HG03457 (cell line): ENCODE data around the gene IGF2R.

Source experiments
- ATAC-seq: cut with Tn5 transposase; IDR thresholded peaks from one replicate; pipeline ENCODE4 v1.9.1; 2021; ENCODE audit warnings: moderate number of reproducible peaks; ENCODE audit not compliant: unreplicated experiment

IGF2R gene

DNA sequence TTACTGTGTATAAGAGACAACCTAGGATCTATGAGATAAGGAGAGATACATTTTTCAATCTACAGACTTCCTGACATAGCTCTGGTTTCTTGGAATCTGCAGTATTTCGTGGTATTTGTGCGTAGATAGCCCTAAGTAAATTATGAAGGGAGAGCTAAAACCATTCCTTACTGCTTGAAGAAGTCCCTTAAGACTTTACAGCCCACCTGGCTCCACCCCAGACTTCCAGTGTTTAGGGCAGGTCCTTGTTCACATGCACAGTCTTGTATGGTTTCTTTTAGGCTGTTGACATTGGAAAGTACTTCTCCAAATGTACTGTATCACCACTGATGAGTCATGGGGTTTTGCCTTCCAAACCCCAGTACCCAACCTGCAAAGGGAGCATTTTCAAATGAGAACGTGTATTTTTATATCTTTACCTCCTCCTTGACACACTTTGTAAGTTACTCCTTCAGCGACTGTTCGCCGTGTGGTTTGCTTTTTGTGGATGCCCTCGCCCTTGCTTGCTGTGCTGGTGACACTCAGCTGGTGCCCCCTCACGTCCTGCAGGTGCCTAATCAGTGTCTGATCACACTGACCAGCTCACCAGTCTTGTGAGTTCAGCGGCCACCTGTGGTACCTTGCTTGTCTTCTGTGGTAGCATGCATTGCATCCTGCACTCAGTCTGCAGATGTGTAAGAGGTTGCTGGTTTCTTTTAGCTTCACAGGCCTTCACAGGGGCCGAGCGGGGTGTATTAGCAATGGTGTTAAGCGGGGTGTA is 73.3 kb downstream of the IGF2R start:
- no peak for ATAC-seq

DNA sequence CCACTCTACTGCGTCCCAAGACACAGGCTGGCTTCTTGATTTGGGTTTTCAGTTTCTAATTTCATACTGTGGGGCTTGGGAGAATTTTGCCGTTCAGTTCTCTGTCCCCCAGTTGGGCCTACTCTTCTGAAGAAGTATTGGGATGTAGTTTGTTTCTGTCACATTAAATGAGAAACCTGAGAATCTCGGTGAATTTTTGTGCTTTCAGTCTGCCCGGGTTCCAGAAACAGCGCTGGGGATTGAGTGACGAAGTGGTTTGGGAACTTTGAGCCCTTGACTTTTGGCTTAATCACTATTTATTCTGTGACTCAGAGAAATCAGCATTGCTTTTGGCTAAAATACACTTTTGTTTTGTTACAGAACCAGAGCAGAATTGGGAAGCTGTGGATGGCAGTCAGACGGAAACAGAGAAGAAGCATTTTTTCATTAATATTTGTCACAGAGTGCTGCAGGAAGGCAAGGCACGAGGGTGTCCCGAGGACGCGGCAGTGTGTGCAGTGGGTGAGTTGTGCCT is 74.0 kb downstream of the IGF2R start:
- no peak for ATAC-seq

DNA sequence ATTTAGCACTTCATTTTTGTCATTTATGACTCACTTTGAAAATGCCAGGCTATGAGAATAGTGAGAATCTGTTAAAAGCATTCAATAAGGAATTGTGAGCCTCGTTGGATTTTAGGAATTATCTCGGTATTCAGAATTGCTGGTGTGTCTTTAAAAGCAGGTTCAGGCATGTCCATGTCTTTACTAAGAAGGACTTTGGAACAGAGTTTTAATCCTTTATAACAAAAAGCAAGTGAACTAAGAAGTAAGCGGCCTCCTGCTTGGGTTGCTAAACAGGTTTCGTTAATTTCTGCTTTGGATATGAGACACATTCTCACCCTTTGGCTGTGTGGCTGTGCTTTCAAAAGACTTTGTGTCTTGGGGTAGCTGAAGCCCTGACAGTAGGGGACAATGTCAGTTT is 74.9 kb downstream of the IGF2R start:
- no peak for ATAC-seq

DNA sequence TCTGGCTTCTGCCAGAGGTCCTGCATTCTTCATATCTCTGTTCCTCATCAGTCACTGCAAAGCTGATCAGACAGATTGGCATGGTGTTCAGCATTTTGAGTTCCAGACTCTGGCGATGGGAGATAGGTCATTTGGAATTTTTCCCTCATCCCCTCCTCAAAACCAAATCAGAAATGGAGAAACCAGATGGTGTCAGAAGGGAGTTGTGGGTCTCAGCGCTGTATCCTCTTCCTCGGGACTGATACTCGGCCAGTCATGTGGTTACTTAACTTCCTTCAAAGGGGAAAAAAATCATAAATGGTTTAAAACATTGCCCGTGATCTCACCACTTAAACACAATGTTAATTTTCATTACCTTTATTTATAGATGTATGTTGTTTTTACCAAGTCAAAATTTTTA is 75.8 kb downstream of the IGF2R start:
- no peak for ATAC-seq

DNA sequence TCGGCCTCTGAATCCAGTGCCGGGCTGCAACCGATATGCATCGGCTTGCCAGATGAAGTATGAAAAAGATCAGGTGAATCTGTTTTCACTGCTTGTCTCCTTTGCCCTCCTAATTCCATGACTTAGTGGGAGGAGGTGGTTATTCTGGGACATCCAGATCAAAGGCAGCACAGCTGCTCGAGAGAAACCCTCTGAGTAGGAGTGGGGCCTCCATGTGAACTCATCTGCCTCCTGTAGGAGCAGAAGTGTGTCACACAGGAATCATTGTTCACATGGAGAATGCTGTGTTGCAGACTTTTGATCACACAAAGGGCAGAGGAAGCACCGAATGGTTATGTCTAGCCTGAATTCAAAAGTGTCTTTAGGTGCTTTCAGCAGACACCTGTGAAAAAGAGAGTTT is 79.6 kb downstream of the IGF2R start:
- ATAC-seq = no peak

DNA sequence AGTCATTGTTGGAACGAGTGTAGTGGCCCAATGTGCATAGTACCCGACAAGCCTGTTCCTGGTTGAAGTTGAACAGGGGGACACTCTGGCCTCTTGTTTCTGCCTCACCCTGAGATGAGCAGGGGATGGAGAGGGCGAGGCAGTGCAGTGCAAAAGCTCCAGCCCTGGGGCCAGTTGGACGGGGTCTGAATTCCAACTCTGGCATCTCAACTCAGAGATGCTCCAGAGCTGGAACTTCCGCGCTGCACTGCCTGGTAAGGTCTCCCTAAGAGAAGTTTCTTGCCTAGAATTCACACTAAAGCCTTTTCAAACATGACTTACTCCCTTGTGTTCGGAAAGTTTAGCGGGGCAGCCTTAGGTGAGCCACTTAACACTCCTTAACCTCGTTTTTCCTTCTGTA is 80.5 kb downstream of the IGF2R start:
- ATAC-seq = no peak

DNA sequence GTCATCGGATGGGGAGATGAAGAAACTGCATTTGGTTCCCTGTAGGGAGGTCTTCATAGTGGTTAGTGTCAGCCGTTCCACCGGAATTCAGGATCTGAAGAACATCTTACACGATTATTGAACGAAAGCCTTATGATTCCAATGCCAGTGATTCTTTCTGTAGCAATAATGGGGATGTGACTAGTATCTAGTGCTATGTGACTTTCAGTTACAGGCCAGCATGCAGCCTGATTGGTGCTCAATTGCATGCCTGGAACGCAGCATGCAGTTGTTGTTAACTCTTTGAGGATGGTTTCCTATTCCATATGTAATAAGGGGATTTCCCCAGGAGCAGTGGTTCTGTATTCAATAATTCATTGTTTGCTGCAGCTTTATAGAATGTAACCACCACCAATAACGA is 81.1 kb downstream of the IGF2R start:
- ATAC-seq = no peak

DNA sequence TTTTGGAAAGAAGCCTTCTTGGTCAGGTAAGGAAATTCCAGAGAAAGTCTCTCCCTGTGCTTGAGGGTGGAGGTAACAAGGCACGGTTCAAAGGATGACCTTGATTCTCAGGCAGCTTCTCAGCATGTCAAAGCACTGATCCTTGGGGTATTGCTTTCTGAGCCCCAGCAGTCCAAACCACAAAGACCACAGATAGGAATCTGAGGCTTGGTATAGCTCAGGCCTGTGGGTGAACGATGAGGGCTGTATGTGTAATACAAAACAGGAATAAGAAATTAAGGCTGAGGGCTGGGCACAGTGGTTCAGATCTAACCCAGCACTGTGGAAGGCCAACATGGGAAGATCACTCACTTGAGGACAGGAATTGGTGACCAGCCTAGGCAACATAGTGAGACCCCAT is 82.5 kb downstream of the IGF2R start:
- no peak for ATAC-seq

DNA sequence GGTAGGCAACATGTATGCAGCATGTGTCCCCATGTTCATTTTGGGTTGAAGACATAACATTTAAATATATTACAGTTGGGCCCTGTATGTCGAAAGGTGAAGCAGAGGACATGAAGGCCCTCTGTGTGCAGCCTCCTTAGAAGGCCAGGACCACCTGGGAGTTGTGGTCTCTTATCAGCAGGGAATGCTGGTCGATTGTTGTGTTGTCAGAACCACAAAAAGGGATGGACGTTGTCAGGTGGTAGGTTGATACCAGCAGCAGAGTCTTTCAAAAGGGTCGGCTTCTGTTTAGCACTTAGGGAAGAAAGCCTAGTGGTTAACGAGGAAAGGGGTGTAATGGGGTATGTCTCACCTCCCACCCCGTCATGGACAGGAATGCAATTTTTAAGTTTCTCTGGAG is 85.4 kb downstream of the IGF2R start:
- no peak for ATAC-seq

DNA sequence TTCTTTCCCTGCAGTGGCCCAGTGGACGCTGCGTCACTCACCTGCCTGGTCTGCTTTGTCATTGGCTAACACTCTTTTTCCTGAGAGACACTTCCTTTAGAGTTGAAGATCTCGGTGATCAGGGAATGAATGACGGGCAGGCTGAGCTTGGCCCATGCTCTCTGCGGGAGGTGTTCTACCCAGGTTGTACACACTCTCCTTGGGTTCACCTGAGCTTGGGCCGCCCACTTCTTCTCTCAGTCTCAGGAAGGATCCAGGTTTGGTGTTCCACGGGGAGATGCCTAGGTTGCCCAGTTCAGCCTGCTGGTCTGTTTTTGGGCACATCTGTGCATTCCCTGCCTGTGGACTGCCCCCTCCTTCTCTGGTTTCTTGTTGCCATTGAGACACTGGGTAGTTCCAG is 86.0 kb downstream of the IGF2R start:
- no peak for ATAC-seq

DNA sequence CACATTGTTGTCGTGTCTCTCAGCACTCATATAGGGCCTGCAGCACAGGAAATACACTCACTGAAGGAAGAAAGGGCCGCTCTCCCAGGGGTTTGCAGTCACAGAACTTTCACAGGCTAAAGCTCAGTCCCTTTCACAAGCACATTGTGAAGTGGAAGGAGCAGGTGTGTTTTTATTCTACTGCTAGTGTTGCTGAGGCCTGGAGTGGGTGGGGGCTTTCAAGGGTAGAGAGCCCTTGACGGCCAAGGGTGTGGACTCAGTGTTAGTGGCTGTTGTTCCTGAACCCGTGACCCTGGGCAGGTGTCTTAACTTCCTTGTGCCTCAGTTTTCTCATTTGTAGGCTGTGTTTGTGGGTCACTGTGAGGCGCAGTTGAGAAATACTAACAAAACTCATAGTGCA is 86.5 kb downstream of the IGF2R start:
- ATAC-seq = no peak

DNA sequence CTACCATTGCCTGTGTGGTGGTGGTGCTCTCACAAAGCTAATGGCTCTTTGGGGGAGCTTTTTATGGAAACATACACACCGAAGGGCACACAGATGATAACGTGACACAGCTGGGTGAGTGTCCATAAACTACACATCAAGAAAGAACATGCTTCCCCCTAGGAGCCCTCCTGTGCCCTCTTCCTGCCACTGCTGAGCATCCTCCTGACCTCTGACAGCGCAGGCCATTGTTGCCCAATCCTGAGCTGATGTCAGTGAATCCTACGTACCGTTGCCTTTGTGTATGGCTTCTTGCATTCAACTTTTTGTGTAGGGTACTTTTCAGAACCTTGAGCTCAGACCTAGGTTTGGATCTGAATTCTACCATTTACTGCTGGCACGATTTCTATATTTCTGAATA is 86.9 kb downstream of the IGF2R start:
- ATAC-seq = no peak

DNA sequence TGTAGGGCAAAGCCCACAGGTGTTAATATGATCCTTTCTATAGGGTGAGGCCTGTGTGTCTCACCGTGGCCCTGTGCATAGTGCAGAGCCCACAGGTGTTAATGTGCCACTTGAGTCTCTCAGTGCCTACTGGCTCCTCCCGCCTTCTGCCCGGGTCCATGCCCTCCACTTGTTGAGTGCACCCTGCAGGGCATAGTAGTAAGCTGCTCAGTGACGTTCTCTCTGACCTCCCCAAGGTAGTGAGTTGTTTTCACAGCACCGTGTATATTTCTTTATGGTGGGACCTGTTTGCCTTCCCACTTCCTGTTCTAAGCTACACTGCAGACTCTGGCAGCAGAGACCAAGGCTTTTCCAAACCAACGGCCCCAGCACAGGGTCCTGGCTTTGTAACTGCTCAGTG is 88.2 kb downstream of the IGF2R start:
- ATAC-seq = no peak

DNA sequence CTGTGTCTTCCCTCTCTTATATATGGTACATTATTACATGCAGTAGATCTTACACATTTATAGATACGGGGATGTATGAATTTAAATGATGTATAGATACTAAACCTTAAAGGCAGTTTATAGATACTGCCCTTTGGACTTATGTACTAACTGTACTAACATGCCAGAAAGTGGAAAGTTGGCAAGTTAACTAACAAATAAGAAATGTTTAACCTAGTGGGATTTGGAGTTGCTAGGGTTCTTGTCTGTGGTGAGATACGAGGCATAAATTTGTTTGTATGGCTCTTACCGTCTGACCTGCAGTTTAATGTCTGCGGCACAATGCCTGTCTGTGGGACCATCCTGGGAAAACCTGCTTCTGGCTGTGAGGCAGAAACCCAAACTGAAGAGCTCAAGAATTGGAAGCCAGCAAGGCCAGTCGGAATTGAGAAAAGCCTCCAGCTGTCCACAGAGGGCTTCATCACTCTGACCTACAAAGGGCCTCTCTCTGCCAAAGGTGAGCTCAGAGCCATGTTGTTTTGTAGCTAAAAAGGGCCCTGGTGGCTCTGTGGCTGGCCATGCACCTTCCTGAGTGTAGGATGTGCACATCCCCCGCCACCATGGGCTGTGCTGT is 89.8 kb downstream of the IGF2R start:
- no peak for ATAC-seq

DNA sequence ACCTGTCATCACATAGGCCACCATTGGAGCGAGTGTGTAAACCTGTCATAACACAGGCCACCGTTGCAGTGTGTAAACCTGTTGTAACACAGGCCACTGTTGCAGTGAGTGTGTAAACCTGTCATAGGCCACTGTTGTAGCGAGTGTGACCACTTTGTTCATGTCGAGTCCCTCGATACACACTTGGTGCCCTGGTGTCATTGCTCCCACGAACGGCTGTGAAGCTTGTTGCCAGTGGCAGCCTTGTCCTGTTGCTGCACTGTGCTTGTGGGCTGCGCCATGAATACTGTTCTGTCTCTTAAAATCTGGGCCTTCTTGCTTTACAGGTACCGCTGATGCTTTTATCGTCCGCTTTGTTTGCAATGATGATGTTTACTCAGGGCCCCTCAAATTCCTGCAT is 91.3 kb downstream of the IGF2R start:
- no peak for ATAC-seq

DNA sequence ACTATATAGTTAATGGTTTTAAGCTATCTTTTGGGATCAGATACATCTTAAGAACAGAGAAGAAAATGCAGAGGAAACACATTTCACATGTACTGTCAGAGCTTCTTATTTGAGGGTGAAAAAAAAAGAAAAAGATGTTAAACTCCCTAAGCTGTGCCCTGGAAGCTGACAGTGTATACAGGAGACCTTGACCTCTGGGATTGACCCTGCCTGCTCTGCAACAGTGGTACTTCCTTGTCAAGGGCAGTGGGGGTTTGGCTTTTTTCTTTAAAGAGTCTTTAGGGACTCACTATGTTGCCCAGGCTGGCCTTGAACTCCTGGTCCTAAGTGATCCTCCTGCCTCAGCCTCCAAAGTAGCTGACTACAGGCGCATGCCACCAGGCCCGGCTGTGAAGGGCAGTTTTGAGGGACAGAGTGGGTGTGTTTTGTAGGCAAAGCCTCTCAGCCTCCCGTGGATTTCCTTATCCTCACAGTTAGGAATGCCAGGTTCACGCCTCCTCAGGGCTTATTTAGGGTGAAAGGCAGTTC is 92.1 kb downstream of the IGF2R start:
- no peak for ATAC-seq

DNA sequence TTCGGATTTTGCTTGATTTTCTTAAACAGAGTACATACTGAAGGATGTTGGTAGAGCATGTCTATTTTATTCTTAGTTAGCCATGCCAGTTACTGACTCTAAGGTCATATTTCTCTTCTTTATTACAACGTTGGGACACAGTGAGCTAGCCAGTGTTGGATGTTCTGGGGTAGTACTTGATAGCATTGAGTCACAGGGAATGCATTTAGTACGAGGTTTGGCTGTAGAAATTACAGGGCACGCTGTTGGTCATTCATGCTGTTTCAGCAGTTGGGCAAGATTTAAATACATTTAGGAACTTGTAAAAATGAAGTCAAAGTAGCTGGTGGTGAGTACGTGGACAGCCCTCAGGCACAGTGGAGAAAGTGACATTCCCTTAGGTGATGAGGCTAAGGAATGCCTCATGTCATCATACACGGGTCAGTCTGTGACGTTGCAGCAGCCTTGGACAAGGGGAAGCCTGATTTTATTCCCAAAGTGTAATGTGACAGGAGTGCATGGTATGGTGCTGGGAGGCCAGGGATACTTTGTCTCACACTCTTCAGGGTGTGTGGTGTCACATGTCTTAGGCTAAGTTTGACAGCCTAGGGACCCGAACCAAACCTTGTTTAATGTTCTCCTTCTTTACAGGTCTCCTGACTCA is 95.0 kb downstream of the IGF2R start:
- no peak for ATAC-seq

DNA sequence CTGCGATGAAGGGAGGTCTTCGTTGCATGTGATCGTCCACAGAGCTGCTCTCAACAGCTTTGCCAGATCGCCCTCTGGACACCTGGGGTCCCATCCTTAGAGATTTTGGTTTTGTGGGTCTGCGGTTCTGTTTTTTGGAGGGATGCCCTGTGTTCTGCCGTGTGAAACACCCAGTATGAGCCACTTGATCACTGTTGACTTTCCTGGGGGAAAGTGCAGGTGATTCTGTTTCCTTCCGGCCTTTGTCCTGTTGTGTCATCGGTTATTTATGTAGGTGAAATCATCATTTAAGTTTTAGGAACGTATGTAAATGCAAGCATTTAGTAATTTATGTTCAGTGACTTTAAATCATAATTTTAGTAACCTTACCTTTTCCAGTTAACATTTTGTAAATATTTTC is 96.3 kb downstream of the IGF2R start:
- no peak for ATAC-seq

DNA sequence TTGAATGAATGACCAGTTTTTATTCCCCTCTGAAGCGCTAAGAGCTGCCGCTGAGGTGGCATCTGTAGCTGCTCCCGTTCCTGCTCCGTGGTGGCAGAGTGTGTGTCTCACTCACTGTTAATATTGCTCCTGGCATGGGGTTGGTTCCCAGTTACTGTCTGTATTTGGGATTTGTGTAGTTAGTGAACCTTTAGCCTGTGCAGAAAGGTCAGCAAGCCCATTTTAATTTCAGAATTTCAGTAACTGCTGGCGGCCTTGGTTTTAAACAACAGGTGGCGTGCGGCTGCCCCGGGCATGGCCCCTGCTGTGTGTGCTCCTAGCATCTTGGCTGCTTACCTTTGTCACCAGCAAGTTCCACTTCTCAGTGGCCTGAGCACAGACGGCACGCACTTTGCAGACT is 98.7 kb downstream of the IGF2R start:
- ATAC-seq = no peak

DNA sequence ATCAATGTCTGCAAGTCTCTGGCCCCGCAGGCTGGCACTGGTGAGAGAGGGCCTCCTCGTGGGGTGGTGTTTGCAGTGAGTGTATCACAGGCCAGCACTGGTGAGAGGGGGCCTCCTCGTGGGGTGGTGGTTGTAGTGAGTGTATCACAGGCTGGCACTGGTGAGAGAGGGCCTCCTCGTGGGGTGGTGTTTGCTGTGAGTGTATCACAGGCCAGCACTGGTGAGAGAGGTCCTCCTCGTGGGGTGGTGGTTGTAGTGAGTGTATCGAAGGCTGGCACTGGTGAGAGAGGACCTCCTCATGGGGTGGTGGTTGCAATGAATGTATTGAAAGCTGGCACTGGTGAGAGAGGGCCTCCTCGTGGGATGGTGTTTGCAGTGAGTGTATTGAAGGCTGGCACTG is 99.5 kb downstream of the IGF2R start:
- ATAC-seq = no peak

DNA sequence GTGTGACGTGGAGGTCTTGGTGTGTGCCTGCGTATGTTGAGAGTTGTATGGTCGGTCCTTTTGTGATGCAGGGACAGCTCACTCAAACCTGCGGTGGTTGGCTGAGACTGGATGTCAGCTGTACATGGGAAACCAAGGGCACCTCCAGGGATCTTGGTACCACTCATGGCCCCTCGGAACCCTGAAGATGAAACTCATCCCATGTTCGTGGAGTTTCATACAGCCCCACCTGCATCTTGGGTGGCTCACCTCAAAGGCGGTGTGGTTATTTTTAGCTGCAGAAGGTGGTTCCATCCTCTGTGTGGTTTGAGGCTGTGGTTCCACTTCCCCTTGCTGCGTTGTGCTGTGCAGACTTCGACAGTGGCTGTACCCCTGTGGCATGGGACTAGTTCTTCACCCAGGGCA is 100.2 kb downstream of the IGF2R start:
- peak; percentile 92 for ATAC-seq

DNA sequence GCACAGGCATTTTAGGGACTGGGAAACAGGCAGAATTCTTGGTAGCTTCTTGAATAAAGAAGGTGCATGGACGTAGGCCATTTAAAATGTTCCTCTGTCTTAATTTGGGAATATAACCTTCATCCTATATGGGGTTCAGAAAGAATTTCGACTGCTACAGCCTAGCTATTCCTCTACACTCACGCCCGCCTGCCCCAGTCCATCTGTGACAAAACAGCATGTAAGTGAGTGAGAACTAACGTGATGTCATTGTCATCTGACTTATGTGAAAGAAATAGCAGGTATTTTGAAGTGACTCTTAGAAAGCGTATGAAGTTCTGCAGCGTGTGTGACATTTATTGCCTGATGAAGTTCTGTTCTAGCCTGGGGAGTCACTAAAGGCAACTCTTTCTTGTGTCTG is 100.6 kb downstream of the IGF2R start:
- no peak for ATAC-seq
